LoVo (cell line): ENCODE results near the gene SLC35D1.
"Not testable (repeated sequence)": the region's sequence is repeated elsewhere in the genome, so short reads cannot be mapped to it uniquely, and the experiment has no call there.

Experiments used
- DNase-seq: peaks from one replicate; pipeline ENCODE4 v3.0.0-alpha.2; 2016; ENCODE audit warnings: low spot score

The SLC35D1 gene

DNA sequence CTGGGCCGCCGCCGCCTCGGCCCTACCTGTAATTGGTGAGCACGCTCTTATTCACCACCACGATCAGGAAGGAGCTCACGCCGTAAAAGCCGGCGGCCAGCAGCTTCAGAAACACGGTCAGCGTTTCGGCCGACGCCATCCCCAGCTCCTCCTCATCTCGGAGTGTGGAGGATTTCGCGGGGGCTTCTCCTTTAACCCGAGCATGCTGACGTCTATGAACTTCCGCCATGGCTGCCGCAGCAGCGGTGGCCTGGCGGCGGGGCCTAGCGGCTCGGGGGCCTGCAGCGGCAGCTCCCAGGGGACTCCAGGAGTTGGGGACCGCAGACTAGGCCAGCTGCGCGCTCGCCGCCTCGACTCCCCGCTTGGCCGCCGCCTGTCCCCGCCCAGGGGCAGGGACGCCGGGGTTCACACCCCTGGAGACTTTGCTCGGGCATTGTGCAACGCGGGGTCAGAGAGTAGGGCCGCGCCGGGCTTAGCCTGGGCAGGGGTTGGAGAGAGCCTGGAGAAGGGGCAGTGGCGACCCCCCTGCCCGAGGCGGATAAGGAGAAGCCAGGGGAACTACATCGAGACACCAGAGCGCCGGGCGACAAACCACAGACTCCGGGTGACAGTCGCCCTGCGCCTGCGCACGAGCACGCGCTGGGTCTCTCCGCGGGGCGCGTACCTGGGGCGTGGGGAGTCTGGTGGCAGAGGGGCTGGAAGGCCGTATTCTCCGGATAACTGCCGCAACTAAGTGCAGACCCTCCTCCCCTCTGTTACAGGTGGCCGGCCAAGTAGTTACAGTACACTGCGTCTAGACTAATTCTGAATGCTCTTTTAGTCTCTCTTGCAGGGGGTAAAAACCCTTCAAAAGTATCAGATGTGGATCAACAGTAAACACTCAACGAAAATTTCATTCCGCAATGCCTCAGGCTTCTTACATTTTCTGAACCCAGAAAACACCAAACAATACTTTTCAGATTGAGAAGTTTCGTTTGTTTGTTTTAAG is at the start of gene SLC35D1:
Gene SLC35D1, minus strand, starts transcription at position 364 of the 988 bp plus-strand sequence. Its CDS starts 135 bp downstream, at position 229.
- peak; percentile 68 for DNase-seq

DNA sequence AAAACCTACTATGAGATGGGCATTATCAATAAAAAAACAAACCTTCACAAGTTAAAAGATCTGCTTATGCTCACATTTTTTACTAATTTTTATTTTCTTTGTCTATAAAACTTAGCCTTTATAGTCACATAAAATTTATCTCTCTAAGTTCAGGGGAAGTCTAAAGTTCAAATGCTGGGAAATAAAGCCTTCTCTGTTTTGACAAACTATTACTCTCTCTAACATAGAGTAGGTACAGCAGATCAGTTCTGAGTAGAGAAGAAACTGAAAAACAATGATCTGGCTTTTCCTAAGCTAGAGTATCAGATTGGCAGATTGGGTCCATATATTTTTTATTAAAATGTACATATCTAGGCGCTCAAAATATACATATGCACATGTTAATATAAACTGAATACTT is 49.6 kb upstream of the SLC35D1 start:
- DNase-seq: peak; percentile 8

- DNase-seq: no peak
These were observed 46.9 kb upstream of the SLC35D1 start for GRCh38 chr1:67100833-67101232.

- peak; percentile 14 for DNase-seq
These were observed 43.4 kb upstream of the SLC35D1 start for GRCh38 chr1:67097305-67097704.

- DNase-seq: no peak
These were observed 40.2 kb upstream of the SLC35D1 start for GRCh38 chr1:67094191-67094590.

GRCh38 chr1:67089685-67090208 is 35.8 kb upstream of the SLC35D1 start:
- DNase-seq: no peak

- no peak for DNase-seq
These were observed 34.5 kb upstream of the SLC35D1 start for GRCh38 chr1:67088440-67088839.

GRCh38 chr1:67085326-67085725 is 31.4 kb upstream of the SLC35D1 start:
- DNase-seq: no peak

- DNase-seq: no peak
These were observed 30.9 kb upstream of the SLC35D1 start for GRCh38 chr1:67084765-67085318.

DNA sequence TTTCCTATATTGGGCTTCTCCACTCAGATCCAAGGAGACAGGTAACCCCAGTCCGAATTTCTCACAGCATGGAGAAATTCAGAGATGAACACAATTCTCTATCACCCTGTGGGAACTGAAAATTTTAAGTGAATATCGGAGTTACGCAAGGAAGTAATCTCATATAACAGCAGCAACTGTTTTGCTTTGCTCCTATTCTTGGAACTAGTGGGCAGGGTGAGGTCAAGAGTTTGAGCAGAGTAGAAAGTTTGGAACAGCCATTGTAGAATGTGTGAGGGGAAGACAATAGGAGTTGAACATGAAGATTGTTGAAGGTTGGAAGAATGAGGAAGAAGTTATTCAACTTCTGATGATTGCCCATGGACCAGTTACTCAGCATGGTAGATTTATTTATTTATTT is 24.3 kb upstream of the SLC35D1 start:
- no peak for DNase-seq

- no peak for DNase-seq
These were observed 23.6 kb upstream of the SLC35D1 start for GRCh38 chr1:67077593-67077992.

- no peak for DNase-seq
These were observed 18.8 kb upstream of the SLC35D1 start for GRCh38 chr1:67072749-67073148.

DNA sequence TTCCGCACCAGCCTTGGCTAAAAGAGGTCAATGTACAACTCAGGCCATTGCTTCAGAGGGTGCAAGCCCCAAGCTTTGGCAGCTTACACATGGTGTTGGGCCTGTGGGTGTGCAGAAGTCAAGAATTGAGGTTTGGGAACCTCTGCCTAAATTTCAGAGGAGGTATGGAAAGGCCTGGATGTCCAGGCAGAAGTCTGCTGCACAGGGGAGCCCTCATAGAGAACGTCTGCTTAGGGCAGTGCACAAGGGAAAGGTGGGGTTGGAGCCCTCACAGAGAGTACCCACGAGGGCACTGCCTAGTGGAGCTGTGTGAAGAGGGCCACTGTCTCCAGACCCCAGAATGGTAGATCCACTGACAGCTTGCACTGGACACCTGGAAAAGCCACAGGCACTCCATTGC is 13.7 kb upstream of the SLC35D1 start:
- not testable (repeated sequence) for DNase-seq

DNA sequence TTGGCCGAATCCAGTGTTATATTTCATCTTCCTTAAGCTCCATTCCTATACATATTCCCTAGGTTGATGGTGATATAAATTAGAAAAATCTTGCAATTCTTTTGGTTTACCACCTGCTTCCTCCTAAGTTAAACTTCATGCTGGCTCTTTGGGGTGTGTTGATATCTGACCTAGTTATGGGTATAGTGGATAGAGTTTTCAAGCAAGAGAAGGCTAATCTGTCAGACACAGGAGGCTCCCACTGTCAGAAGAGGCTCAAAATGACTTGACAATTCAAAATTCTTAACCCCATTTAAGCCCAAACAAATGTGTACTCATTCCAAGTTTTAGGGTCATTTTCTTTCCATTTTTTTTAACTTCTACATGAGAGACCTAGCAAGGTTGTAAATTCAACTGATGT is 8.5 kb upstream of the SLC35D1 start:
- no peak for DNase-seq

DNA sequence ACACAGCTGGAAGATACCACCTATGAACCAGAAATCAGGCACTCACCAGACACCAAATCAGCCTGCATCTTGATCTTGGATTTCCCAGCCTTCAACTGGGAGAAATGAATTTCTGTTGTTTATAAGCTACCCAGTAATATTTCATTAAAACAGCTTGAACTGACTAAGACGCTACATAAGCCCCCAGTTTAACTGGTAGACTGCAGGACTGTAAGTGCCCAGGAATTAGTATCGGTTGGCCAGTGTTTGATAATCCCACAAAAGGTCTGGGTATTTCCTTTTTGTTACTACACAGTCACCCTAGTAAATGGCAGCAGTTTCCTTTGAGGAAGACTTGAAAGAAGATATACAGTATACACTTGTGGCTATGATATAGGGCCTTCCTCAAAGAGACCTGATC is 7.3 kb upstream of the SLC35D1 start:
- no peak for DNase-seq

GRCh38 chr1:67060811-67061218 is 6.9 kb upstream of the SLC35D1 start:
- DNase-seq: peak; percentile 58

DNA sequence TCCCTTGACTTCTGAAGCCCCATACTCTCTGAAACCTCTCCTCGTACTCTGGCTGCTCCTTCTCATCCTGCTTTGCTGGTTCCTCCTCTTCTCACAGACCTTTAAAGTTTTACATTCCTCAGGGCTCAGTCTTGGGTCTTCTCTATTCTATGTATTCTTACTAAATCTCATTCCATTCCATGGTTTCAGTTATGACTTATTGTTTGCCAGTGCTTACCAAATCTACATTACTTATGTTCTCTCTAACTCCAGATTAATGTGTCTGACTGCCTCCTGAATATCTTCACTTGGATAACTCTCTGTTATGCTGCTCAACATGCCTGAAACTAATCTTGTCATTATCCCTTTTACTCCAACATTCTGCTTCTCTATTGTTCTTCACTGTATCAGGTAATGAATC is 5.4 kb upstream of the SLC35D1 start:
- no peak for DNase-seq

DNA sequence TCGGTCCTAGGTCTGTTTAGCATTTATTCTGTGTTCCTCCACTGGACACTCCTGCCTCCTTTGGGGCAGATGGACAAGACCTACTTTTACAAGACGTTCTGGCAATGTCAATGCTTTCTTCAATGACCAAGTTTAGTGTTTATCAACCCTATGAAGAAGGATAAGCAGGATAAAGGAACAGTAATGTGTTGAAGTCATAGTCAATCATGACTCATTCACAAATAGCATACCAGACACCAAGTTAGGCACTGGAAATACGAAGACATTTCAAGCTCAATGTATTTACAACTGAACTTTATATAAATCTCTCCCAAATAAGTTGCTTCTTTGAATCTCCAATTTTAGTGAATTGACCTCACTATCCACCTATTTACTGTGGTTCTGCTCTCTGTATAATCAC is 4.8 kb upstream of the SLC35D1 start:
- no peak for DNase-seq

DNA sequence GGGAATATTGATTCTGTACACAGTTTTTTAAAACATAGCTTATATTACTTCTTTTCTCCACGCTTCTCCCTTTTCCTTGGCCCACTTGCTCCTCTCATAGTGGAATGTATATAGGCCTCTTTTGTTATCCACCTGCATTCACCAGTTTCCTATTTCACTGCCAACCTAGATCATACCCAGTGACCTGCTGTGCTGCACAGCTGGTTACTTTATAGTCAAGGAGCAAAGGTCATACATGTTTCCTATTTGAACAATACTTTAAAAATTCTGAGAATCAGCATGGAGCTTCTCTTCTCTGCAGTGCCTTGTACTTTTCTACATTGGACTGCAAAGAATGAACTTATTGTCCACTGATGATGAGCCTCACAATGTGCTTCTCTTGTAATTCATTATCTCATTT is 4.3 kb upstream of the SLC35D1 start:
- peak; percentile 5 for DNase-seq

DNA sequence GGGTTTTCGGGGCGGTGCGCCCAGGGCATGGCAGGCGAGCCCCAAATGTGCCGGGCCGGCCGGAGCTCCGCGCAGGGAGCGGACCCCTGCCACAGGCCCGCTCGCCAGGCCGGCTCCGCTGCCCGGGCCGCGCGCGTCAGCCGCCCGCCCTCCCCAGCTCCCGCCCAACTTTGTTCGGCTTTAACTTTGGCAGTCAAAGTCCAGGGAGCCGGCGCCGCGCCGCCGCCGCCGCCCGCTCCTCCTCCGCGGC is 488 bp downstream of the SLC35D1 start:
- peak; percentile 50 for DNase-seq

DNA sequence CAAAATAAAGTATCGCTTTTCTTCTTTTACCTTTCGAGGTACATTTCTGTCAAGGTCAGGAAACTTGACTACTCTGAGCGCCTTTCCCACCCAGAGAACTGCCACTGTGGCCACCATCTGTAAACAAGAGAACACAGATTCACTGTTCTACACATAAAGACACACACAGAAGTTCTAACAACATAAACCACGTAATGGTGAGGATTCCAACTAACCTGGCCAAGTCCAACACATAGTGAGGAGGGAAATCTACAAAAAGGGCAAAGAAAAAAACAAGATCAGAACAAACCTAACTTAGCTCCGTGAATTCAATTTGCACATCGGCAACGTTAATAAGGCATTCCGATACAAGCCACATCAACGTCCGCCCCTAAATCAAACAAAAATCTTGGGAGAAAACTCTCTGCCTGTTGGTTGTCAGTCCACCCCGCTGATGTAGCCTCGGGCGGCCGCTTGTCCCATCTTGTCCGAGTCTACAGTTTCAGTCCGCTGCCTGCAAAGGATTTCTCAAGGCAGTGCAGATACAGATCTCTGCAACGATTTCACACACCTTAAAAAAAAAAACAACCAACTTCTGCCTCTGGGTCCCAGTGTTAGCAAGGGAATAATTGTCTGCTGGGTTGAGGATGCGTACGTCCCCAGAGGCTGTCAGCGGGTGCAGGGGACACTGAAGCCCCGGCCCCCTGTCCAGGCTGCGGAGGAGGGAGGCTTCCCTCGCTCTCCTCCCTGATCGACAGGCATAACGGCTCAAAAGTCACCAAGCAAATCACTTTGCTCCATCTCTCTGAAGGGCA is 1.0 kb downstream of the SLC35D1 start:
- DNase-seq: peak; percentile 20

DNA sequence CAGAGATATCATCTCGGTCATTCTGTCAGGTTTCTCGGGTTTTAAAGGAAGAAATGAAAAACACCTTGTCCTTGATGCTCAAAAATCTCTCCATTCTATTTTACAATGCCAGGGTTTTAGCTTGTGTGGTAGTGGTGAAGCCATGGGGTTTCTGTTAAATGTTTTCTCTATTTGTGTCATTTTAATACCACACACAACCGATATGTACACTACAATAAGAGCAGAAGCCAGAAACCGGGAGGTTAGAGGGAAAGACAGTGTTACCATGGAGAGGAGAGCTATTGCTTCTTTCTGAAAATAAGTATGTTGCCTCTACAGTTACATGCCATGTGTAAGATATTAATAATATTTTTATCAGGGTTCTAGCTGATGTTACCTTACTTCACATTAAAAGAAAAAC is 2.8 kb downstream of the SLC35D1 start:
- DNase-seq: no peak
